Measurements from ENCODE around the gene MRPL36. TPM values are rescaled to one million over a fixed set of nuclear protein-coding genes. Genes with fewer than 3 reads are reported as not detected.

The MRPL36 gene
- total RNA-seq, 1 donor from 2014 or later: 21.4 TPM

DNA sequence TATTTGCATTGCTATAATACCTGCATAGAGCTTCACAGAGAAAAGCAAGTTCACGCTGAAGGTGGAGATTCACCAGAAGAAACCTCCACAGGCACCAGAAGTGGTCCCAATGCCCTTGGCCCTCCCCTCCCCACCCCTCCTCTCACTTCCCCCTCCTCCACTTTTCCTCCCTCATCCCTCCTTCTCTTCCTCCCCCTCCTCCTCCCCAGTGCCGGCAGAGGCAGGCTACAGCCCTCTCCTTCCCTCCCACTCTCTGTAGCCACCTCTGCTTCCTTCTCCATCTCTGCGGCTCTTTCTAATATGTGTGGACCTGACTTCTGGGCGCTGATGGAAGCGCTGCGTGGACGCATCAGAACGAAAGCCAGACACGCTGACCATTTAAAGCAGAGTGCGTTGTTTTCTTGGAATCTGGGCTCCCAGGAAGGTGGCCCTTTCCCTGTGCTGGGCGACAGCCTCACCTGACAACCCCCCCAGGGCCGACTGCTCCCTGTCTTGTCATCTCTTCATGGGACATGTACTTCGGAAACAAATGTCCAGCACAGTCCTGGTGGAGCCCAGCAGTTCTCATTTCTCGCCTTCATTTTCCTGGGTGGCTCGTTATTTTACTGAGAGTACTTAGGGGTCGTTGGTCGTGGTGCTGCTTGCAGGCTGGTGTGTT is 31.1 kb upstream of the MRPL36 start:
- Histone ChIP-seq H3K9me3 (no peaks in the 10 kb centered on the region), H3K4me1 (no peaks in the 10 kb centered on the region), H3K27ac (no peak overlapping the region), H3K36me3 (peaks cover 0 to 4% of the 10 kb centered on the region in 2 donors), H3K27me3 (no peaks in the 10 kb centered on the region), H3K4me3 (no peak overlapping the region)
- intact Hi-C loops (cut with DNase I): no loop called here
- no peak for DNase-seq (ENCODE audit: low spot score in 2 of 2)
- TF ChIP-seq, protein P1, sequence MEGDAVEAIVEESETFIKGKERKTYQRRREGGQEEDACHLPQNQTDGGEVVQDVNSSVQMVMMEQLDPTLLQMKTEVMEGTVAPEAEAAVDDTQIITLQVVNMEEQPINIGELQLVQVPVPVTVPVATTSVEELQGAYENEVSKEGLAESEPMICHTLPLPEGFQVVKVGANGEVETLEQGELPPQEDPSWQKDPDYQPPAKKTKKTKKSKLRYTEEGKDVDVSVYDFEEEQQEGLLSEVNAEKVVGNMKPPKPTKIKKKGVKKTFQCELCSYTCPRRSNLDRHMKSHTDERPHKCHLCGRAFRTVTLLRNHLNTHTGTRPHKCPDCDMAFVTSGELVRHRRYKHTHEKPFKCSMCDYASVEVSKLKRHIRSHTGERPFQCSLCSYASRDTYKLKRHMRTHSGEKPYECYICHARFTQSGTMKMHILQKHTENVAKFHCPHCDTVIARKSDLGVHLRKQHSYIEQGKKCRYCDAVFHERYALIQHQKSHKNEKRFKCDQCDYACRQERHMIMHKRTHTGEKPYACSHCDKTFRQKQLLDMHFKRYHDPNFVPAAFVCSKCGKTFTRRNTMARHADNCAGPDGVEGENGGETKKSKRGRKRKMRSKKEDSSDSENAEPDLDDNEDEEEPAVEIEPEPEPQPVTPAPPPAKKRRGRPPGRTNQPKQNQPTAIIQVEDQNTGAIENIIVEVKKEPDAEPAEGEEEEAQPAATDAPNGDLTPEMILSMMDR (IDR thresholded peaks at IDR 0.05): no peak

DNA sequence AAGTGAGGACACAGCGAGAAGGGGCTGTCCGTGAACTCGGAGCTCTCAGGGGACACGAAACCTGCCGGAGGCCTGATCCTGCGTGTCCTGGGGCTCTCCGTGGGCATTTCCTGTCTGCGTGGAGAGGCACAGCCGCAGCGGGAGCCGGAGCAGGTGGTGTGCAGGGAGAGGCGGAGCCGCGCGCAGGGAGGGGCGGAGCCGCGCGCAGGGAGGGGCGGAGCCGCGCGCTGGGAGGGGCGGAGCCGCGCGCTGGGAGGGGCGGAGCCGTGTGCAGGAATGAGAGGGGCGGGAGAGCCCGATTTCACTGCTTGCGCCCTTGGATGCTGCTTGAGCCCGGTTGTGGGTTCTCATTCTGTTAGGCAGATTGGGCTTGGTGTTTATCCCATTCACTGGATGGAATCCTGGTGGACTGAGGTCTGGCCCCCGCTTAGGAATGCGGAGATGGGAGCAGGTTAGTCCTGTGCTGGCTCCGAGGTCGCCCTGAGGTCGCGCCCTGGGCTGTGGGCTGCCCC is 28.3 kb upstream of the MRPL36 start:
- DNase-seq (ENCODE audit: low spot score in 2 of 2): no peak
- TF ChIP-seq, protein P1 (IDR thresholded peaks at IDR 0.05): no peak
- peaks cover 4 to 19% of the 10 kb centered on the region in 2 donors for H3K36me3 ChIP-seq
- no peaks in the 10 kb centered on the region for H3K9me3 ChIP-seq
- H3K27me3 ChIP-seq: no peaks in the 10 kb centered on the region
- H3K27ac ChIP-seq: no peak overlapping the region
- intact Hi-C loops (cut with DNase I): no loop called here
- no peaks in the 10 kb centered on the region for H3K4me1 ChIP-seq
- H3K4me3 ChIP-seq: no peak overlapping the region

DNA sequence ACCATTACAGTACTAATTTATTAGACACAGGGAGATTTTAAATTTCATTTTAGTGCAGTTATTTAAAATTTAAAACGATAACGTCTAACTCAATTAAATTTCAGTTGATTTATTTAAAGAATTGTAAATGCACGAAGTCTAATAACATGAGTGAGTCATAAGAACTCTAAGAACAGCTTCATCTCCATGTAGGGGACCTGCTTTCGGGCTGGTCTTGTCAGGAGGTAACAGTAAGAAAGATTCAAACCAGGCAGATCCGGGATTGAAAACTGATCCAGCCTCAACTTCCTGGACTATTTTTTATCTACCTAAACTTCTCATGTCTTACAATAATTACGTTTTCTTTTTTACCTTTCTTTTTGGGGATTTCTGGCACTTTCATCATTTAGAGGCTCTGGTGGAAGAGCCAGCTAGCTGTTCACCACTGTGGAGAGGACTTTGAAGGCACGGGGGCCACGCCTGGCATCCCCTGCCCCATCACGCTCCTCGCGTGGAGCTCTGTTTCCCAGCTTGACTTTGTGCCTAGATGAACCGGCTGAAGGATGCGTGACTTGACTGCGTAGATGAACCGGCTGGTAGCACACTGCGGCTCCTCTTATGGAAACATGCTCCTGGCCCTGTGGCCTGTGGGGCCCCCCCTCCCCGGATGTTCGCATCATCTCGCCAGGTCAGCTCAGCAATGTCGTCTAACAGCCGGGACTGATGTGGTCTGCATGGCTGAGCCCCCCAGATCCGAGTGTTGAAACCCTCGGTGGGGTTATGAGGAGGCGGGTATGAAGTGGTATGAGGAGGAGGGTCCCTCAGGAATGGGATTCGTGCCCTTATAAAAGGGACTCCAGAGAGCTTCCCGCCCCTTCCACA is 27.6 kb upstream of the MRPL36 start:
- H3K36me3 ChIP-seq: peaks cover 4 to 21% of the 10 kb centered on the region in 2 donors
- no peaks in the 10 kb centered on the region for H3K9me3 ChIP-seq
- H3K27ac ChIP-seq: no peak overlapping the region
- no peaks in the 10 kb centered on the region for H3K4me1 ChIP-seq
- no peak overlapping the region for H3K4me3 ChIP-seq
- no peak for DNase-seq (ENCODE audit: low spot score in 2 of 2)
- no peaks in the 10 kb centered on the region for H3K27me3 ChIP-seq
- TF ChIP-seq, protein P1 (IDR thresholded peaks at IDR 0.05): no peak
- intact Hi-C loops (cut with DNase I): no loop called here

DNA sequence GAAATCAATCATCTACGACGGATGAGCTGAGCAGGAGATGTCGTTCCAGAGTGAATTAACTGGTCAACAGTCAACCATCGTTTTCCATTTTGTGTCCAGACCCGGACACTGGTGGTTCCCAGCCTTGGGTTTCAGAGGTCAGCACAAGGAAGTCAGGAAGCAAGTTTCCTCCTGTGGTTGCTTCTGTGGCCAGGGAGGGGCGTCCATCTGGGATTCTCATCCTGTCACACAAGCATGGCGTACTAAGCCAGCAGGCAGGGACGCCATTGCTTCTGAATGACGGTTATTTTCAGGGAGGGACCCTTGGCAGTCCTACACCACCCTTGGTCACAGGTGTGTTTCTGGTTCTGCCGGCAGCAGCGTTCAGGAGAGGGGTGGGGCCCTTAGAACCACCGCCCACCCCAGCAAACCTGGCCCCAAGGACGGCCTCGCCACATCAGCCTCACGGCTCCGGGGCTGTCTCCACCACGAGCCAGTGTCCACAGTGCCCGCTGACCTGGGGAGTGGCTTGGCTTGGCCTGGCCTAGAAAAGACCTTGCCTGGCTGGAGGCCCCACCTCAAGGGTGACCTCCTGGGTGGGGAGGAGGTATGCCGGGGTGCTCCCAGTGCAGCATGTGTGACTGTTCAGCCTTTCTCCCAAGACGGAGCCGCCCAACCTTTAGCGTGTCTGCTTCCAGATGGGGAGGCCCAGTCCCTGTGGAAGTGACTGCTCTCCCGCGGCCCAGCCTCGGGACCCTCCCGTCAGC is 26.8 kb upstream of the MRPL36 start:
- Histone ChIP-seq H3K4me3 (no peak overlapping the region), H3K27ac (no peak overlapping the region), H3K9me3 (no peaks in the 10 kb centered on the region), H3K36me3 (peaks cover 7 to 30% of the 10 kb centered on the region in 2 donors), H3K27me3 (no peaks in the 10 kb centered on the region), H3K4me1 (no peaks in the 10 kb centered on the region)
- intact Hi-C loops (cut with DNase I): no loop called here
- TF ChIP-seq, protein P1 (IDR thresholded peaks at IDR 0.05): no peak
- no peak for DNase-seq (ENCODE audit: low spot score in 2 of 2)

Data from ascending aorta (tissue), 2 donors.